GM21528 (cell line): ENCODE results near the gene PHC2.

Source experiments
- ATAC-seq: cut with Tn5 transposase; IDR thresholded peaks from one replicate; pipeline ENCODE4 v1.9.1; 2021; ENCODE audit warnings: mild to moderate bottlenecking, moderate library complexity; ENCODE audit not compliant: unreplicated experiment, low FRiP score

The PHC2 gene, protein sequence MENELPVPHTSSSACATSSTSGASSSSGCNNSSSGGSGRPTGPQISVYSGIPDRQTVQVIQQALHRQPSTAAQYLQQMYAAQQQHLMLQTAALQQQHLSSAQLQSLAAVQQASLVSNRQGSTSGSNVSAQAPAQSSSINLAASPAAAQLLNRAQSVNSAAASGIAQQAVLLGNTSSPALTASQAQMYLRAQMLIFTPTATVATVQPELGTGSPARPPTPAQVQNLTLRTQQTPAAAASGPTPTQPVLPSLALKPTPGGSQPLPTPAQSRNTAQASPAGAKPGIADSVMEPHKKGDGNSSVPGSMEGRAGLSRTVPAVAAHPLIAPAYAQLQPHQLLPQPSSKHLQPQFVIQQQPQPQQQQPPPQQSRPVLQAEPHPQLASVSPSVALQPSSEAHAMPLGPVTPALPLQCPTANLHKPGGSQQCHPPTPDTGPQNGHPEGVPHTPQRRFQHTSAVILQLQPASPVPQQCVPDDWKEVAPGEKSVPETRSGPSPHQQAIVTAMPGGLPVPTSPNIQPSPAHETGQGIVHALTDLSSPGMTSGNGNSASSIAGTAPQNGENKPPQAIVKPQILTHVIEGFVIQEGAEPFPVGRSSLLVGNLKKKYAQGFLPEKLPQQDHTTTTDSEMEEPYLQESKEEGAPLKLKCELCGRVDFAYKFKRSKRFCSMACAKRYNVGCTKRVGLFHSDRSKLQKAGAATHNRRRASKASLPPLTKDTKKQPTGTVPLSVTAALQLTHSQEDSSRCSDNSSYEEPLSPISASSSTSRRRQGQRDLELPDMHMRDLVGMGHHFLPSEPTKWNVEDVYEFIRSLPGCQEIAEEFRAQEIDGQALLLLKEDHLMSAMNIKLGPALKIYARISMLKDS

DNA sequence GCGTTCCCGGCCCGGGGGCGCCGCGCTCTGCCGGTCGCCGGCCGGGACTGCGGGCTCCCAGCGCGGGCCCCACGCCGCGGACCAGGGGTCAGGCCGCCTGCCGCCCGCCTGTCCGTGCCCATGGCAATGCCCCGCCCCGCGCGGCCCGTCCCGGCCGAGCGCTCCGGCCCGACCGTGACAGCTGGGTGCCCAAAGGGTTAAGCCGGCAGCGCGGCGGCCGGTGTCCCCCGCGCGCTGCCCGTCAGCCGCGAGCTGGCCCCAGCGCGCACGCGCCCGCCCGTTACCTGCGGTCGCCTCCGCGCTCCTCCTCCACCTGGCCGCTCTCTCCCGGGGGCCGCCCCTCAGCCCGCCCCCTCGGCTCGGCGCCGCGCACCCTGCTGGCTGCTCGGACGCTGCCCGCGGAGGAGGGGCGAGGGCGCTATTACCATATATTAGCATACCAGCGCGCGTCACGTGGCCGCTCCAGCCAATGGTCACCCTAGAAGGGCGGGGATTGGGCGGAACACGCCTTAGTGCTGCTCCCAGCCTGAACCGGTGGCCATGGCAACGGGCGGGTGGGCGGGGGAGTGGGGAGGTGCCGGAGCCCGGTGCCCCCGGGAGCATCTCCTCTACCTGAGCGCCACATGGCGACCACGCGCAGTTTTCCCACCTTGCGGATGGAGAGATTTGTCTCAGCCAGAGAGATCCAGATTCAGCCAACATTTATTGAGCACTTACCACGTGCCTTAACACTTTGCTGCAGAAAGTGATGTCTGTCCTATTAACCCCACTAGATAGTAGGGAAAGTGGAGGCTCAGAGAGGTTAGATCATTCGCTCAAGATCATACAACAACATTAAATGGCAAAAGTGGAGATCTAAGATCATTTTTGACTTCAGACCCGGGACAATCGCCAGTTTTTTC, at the start of gene PHC2:
PHC2 (minus strand) TSS at position 404 of the 902 bp plus-strand sequence. CDS start 55,556 bp downstream, outside the sequence.
- ATAC-seq, result peak; percentile 93

DNA sequence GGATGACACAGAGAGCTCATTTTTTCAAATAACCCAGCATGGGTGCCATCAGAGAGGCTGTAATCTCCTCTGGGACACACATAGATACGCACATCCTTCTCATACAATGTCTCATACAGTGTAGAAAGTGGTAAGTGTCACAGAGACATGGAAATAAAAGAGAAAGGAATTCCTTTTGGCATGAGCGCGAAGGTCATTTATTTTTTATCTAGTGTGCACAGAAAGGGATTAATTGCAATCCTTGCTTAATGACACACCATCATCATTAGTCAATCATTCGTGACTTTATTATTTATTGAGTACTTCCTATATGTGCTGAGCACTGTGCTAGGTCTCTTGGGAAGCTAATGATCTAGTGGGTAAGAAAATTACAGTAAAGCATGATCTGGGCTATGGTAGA, 46.6 kb upstream of the PHC2 start:
- no peak for ATAC-seq

DNA sequence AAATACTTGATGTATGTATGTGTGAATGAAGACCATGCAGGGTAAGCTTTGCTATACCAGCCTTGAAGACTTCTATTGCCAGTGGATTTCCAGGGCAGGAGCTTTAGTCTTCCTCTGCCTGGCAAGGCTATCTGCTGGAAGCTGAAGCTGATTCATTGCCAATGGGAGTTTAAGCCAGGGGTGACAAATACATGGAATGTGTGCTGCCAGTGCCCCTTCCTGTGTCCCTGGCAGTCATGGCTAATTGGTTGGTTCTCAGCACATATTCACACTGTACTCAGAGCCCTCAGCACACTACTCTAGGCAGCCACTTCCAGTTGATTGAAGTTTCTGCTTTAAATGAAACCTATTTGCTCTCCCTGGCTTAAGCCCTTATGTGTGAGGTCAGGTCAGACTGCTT, 43.0 kb upstream of the PHC2 start:
- ATAC-seq, result no peak

DNA sequence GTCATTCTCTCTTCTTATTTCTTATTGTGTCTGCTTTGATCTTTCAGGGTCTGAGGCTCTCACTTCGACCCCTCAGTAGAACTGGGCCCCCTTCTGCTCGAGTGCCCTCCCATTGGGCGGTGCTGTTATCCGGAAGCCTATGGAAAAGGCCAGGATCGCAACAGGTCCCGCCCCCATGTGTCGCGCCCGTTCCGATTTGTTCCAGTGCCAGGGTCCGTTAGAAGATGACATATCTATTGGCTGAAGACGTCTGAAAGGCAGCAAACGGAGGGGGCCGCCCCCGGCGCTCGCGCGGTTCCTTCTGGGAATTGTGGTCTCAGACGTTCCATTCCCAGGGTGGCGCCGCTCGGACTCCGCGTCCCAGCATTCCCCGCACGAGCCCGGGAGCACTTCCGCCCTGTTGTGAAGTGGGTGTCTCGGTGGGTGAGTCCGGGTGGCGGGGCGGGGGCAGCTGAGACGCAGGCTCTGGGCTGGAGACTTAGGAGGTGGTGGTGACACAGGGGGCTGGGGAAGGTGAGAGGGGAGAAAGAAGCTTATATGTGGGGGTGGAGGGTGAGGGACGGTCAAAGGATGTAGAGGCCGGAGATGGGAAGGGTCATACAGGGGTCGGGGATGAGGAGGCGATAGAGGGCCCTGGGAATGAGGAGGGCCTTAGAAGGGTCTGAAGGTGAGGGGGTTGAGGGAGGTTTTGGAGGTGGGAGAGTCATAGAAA, 41.5 kb upstream of the PHC2 start, which contains the start of gene ZSCAN20:
ZSCAN20 (plus strand) TSS at position 377 of the 712 bp plus-strand sequence. CDS start 6,644 bp downstream, outside the sequence.
- peak; percentile 90 for ATAC-seq

DNA sequence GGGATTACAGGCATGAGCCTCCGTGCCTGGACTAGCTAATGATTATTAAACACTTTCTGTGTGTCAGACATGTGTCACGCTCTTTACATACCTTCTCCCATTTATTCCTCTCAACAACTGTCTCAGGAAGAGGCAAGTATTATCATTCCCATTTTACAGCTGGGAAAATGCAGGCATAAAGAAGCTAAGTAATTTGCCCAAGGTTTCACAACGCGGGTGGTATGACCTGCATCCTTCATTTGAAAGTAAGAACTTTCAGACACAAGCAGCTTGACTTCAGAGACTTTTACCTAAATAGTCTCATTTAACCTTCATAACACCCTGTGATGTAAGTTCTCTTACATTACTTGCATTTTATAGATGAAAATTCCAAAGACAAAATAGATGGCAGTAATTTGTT, 40.5 kb upstream of the PHC2 start:
- ATAC-seq, result no peak

DNA sequence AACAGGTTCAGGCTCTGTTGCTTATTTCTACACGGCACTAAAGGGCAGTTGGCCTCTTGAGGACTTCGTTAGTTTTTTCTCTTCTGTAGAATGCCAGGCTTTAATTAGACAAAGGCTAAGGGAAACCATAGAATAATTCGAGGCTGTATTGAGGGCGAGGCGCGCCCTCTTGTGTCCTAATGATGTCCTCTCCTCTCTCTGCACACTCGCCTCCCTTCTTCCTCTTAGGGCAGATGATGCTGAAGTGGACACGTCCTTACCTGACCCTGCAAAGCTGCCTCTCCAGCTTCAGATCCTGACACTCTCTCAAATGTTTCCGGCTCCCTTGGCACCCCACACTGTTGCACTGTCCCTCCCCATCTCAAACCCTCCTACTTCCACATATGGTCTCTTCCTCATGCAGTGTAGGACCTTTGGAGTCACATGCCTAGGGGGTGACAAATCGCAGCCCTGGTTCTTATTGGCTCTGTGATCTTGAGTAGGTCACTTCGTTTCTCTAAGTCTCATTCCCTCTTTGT, 39.7 kb upstream of the PHC2 start:
- ATAC-seq, result peak; percentile 41

DNA sequence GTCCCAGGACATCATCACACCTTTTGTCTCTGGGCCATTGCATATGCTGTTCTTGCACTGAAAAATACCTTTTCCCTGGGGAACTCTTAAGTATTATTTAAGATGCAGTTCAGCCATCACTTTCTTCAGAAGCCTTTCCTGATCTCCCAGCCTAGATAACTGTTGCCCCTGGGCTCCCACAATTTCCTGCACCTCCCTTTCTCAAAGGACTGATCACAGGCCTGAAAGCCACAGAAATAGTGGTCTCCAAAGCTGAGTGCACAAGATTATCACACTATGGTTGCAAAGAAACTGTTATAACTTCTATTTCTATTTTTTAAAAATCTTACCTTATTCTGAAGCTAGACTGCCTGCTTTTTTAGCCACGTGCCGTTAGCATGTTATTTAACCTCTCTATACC, 38.8 kb upstream of the PHC2 start:
- ATAC-seq, result no peak

DNA sequence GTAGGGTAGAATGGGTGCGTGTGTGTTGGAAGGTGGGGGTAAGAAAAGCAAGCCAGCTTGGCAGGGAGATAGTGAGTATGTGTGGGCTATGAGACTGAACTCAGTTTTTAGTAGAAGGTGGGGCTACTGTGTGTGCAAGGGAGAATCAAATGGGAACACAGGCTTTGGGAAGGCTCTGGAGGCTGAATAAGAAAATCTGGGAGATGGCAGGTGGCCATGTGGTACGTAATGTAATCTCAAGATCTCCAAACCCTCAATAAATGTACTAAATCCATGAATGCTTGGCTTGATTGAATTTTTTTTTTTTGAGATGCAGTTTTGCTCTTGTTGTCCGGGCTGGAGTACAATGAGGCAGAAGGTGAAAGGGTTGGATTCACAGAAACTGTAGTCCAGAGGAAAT, 38.1 kb upstream of the PHC2 start:
- no peak for ATAC-seq

DNA sequence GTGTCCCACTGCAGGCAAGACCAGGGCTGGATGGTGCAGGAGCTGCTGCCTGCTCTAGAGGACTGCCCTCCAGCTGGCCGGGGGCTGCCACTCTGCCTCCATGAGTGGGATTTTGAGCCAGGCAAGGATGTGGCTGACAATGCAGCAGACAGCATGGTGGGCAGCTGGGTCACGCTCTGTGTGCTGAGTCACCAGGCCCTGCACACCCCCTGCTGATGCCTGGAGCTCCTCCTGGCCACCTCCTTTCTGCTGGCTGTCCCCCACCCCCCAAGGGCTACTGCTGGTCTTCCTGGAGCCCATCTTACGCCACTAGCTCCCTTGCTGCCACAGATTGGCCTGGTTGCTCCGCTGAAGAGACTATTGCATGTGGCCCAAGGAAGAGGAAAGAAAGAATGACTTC, 37.6 kb upstream of the PHC2 start:
- no peak for ATAC-seq

DNA sequence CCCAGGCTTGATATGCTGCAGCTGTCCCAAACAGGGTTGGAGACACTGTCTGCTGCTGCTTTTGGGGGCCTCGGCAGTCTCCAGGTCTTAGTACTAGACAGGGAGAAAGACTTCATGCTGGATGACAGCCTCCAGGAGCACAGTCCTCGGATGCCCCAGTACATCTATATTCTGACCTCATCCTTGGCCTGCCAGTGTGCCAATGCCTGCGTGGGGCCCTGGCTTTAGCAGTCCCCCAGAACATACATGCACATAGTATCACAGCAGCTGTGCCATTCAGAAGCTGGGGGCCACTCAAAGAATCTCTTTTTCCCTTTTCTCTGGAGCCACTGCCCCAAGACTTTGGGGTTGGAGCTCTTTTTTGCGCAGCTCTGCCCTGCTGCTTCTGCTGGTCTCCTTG, 37.1 kb upstream of the PHC2 start:
- no peak for ATAC-seq

DNA sequence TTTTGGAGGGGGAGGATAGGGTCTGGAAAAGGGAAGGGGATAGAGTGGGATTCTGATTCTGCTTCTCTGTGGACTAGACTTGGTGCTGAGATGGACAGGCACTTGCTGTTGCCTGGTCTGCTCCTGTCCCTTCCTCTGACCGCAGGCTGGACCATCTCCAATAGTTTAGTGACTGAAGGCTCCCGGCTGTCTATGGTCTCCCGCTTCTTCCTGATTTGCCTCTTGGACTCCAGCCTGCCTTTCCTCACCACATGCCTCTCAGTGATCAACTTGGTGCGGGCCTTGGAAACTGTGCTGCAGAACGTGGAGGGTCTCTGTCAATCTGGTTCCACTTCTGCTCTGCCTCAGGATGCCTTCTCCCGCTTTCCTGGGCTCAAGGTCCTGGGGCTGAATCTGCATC, 35.3 kb upstream of the PHC2 start:
- ATAC-seq, result no peak

DNA sequence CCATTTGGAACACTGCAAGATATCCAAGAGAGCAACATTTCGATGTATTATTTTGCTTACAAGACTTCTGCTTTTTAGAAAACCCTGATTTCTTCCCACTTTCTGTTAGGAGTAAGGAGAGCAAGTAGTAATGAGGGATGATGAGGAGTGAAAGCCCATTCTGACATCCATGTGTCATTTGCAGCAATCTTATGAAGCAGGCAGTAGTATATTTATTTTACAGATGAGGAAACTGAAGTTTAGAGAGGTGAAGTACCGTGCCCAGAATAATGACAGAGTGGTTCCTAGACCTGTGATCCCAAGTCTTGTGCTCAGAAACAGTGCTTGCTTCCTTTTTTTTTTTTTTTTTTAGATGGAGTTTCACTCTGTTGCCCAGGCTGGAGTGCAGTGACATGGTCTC, 34.4 kb upstream of the PHC2 start:
- ATAC-seq, result no peak

DNA sequence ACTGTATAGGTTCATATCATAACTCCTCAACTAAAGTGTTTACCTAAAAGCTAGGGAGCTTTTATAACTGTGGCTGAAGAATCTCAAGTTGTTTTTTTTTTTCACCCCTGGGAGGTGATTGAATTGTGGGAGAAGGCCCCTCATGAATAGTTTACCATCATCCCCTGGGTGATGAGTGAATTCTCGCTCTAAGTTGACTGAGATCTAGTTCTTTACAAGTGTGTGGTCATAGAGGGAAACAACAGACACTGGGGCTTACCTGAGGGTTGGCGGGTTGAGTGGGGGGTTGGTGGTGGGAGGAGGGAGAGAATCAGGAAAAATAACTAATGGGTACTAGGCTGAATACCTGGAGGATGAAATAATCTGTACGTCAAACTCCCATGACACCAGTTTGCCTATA, 33.7 kb upstream of the PHC2 start:
- no peak for ATAC-seq

DNA sequence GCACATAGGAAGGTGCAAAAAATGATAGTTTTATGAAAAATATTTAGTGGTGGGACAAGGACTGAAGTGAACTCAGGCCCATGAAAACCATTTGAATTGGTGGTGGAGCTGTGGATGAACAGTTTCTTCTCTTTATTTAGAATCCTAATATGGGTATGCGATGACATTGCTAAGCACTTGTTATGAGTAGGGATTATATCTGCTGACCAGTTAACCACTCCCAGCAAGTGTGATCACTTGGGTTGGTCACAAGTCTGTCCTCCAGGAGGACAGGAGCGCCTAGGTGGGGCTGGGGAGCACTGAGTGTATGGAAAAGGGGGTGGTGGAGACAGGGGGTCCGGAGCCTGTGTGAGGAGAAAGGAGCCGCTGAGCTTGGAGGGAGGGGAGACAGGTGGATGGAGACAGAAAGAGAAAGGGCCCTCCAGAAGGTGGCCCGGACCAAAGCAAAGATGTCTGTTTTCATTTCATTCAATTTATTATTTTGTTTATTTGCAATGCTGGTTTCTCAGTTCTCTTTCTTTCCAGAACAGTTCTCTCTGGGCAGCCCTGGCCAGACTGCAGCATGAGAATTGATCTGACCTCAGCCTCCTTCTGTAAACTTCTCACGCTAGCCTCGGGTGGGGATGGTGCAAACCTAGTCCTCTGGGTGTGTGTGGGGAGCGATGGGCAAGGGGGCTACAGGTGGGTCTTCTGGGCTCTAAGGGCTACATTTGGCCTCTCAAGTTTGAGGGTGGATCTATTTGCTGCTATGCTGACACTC, 31.7 kb upstream of the PHC2 start:
- no peak for ATAC-seq

DNA sequence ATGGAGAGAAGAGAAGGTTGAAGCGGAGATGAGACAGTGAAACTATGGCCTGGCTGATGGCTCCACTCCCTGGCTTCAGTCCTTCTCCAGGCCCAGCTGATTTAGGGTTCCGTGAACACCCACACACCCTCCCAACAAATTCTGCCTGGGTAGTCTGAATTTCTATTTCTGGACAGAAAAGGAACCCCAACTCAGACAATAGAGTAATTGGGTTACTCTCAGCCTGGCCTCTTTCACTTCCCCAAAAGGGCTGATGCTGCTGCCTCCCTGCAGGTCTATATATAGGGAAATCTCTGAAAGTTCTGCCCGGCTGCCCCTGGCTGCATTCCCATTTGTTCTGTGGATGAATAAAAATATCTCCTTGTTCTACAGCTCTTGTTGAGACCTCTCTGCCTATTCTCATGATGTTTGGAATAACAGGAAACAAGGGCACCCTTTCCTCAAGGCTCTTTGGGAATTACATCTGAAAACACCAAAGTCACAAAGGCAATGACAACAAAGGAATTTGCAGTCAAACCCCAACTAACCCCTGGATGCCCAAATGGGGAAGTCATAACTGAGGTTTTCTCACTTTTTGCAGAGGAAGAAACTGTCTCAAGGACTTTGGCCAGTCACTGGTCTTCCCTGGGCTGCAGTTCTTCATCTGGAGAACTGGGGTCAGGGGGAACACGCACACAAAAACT, 30.2 kb upstream of the PHC2 start:
- peak; percentile 78 for ATAC-seq

DNA sequence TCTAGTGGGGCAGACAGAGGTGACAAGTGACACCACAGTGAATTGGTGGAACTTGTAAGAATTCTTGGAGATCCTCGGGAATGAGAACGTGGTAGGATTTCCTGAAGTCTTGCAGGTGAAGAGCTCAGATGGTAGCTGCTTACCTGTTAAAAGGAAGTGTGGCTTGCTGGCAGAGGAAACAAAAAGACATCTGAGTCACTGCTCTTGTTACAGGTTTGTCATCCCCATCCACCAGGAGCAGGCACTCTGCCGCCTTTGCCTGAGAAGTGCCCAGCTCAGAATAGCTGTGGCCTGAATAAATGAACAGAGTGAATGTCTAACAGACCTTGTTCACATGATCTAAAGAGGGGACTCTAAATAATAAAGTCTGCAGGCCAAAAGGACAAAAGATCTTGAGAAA, 29.2 kb upstream of the PHC2 start:
- ATAC-seq, result no peak

DNA sequence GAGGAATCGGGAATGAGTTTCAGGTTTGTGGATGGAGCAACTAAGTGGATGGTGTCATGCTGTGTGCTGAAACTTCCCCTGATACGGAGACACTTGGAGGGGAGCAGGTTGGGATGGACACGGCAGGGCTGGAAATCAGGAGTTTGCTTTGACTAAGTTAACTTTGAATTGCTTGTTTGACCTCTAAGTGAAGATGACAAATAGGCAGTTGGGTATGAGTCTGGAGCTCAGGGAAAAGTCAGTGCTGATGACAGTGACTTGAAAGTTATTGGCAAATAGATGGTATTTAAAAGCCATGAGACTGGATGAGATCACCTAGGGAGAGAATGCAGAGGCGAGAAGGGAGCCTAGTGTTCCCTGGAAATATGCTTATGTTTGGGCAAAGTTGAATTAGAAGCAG, 28.8 kb upstream of the PHC2 start:
- no peak for ATAC-seq

DNA sequence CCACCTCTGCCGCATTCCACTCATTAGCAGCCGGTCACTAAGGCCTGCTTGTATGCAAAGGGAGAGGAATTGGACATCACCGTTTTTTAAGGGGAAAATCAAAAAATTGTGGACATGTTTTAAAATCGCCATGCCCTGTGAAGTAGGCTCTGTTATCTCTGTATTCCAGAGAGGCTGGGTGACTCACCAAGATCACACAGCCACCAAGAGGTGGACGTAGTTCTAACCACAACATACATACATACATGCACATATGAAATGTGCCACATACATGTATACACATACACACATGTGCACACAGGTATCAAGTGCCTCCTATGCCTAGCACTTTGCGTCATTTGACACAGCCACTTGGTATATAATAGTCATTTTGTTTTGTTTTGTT, 25.6 kb upstream of the PHC2 start:
- ATAC-seq, result no peak
